ENCODE data around the gene HORMAD1. TPM values are rescaled to one million over a fixed set of nuclear protein-coding genes. Genes with fewer than 3 reads are reported as not detected.
"Not testable (repeated sequence)": the region's sequence is repeated elsewhere in the genome, so short reads cannot be mapped to it uniquely, and the experiment has no call there.

Gene HORMAD1
- total RNA-seq, 1 experiment from 2014 or later, result not detected

GRCh38 chr1:150724336-150724735, 3.6 kb upstream of the HORMAD1 start:
- H3K36me3 ChIP-seq (ENCODE audit: insufficient read depth, low read length, poor library complexity, severe bottlenecking), result no peaks in the 10 kb centered on the region
- no peaks in the 10 kb centered on the region for H3K9me3 ChIP-seq (ENCODE audit: low read depth, low read length, poor library complexity, severe bottlenecking)
- ChIA-PET POLR2A (ENCODE audit: low non-redundant PET) (no interaction called here), CTCF (no interaction called here)
- no peak overlapping the region for H3K4me3 ChIP-seq (ENCODE audit: low read depth, low read length, poor library complexity, severe bottlenecking)
- TF ChIP-seq CTCF (conservative IDR thresholded peaks at IDR 0.05; ENCODE audit: low read depth, low read length), result no peak
- BruUV-seq (replicated peaks), result no TSS peak
- no peaks in the 10 kb centered on the region for H3K4me1 ChIP-seq (ENCODE audit: insufficient read depth, low read length, poor library complexity, severe bottlenecking)
- no peak overlapping the region for H3K27ac ChIP-seq (ENCODE audit: low read depth, low read length, poor library complexity, severe bottlenecking)
- no peaks in the 10 kb centered on the region for H3K27me3 ChIP-seq (replicated peaks; ENCODE audit: insufficient read depth, low read depth, low read length, poor library complexity)
- intact Hi-C loops (cut with micrococcal nuclease; ENCODE audit: unreplicated experiment), result no loop called here
- DNase-seq (ENCODE audit: low spot score), result no peak

GRCh38 chr1:150720098-150720497, 597 bp downstream of the HORMAD1 start:
- intact Hi-C loops (cut with micrococcal nuclease; ENCODE audit: unreplicated experiment), result no loop called here
- Histone ChIP-seq H3K27ac (ENCODE audit: low read depth, low read length, poor library complexity, severe bottlenecking) (no peak overlapping the region), H3K36me3 (ENCODE audit: insufficient read depth, low read length, poor library complexity, severe bottlenecking) (no peaks in the 10 kb centered on the region), H3K9me3 (ENCODE audit: low read depth, low read length, poor library complexity, severe bottlenecking) (no peaks in the 10 kb centered on the region), H3K4me3 (ENCODE audit: low read depth, low read length, poor library complexity, severe bottlenecking) (no peak overlapping the region), H3K4me1 (ENCODE audit: insufficient read depth, low read length, poor library complexity, severe bottlenecking) (no peaks in the 10 kb centered on the region), H3K27me3 (replicated peaks; ENCODE audit: insufficient read depth, low read depth, low read length, poor library complexity) (no peaks in the 10 kb centered on the region)
- no peak for DNase-seq (ENCODE audit: low spot score)
- BruUV-seq (replicated peaks), result no TSS peak
- CTCF ChIA-PET, result no interaction called here
- POLR2A ChIA-PET (ENCODE audit: low non-redundant PET), result no interaction called here
- TF ChIP-seq CTCF (conservative IDR thresholded peaks at IDR 0.05; ENCODE audit: low read depth, low read length) (no peak), EZH2 (IDR thresholded peaks at IDR 0.05; ENCODE audit: borderline replicate concordance, low read depth, low read length, poor library complexity, severe bottlenecking) (no peak)

GRCh38 chr1:150718225-150718891, 2.3 kb downstream of the HORMAD1 start:
- Histone ChIP-seq H3K27ac (ENCODE audit: low read depth, low read length, poor library complexity, severe bottlenecking) (no peak overlapping the region), H3K9me3 (ENCODE audit: low read depth, low read length, poor library complexity, severe bottlenecking) (no peaks in the 10 kb centered on the region), H3K27me3 (replicated peaks; ENCODE audit: insufficient read depth, low read depth, low read length, poor library complexity) (no peaks in the 10 kb centered on the region), H3K4me3 (ENCODE audit: low read depth, low read length, poor library complexity, severe bottlenecking) (no peak overlapping the region), H3K36me3 (ENCODE audit: insufficient read depth, low read length, poor library complexity, severe bottlenecking) (no peaks in the 10 kb centered on the region), H3K4me1 (ENCODE audit: insufficient read depth, low read length, poor library complexity, severe bottlenecking) (no peaks in the 10 kb centered on the region)
- TF ChIP-seq EZH2 (IDR thresholded peaks at IDR 0.05; ENCODE audit: borderline replicate concordance, low read depth, low read length, poor library complexity, severe bottlenecking), result no peak
- TF ChIP-seq CTCF (conservative IDR thresholded peaks at IDR 0.05; ENCODE audit: low read depth, low read length), result no peak
- ChIA-PET POLR2A (ENCODE audit: low non-redundant PET) (no interaction called here), CTCF (no interaction called here)
- no peak for DNase-seq (ENCODE audit: low spot score)
- intact Hi-C loops (cut with micrococcal nuclease; ENCODE audit: unreplicated experiment), result no loop called here
- BruUV-seq (replicated peaks), result no TSS peak

GRCh38 chr1:150709031-150709430, 11.7 kb downstream of the HORMAD1 start:
- BruUV-seq (replicated peaks); POLR2A ChIA-PET (ENCODE audit: low non-redundant PET); DNase-seq (ENCODE audit: low spot score); H3K27ac ChIP-seq (ENCODE audit: low read depth, low read length, poor library complexity, severe bottlenecking); CTCF ChIA-PET; H3K4me1 ChIP-seq (ENCODE audit: insufficient read depth, low read length, poor library complexity, severe bottlenecking); H3K27me3 ChIP-seq (replicated peaks; ENCODE audit: insufficient read depth, low read depth, low read length, poor library complexity); H3K36me3 ChIP-seq (ENCODE audit: insufficient read depth, low read length, poor library complexity, severe bottlenecking); H3K4me3 ChIP-seq (ENCODE audit: low read depth, low read length, poor library complexity, severe bottlenecking); intact Hi-C loops (cut with micrococcal nuclease; ENCODE audit: unreplicated experiment); H3K9me3 ChIP-seq (ENCODE audit: low read depth, low read length, poor library complexity, severe bottlenecking): not testable (repeated sequence)
